ENCODE data around the gene SLC35F3.
A peak's percentile ranks its signal among the peaks of the same experiment; 100 is the strongest.

The SLC35F3 gene

GRCh38 chr1:234302354-234302962, 398.0 kb downstream of the SLC35F3 start:
- DNase-seq = no peak

DNA sequence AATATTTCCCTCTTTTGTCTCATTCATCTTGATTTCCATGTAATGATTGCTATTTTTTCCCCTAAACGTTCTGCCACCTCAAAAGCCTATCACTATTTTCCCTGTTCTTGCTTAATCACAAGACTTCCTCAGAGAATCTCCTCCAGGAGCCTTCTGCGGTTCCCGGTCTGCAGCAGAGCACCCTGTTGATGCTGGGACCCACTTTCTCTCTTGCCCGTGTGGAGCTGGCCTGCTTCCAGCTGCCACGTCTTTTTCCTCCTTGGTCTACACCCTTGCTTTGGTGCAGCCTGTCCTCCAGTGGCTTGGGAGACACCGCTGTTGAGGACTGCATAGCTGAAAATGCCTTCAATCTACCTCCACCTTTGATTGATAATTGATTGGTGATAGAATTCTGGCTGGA, 398.8 kb downstream of the SLC35F3 start:
- DNase-seq = no peak

DNA sequence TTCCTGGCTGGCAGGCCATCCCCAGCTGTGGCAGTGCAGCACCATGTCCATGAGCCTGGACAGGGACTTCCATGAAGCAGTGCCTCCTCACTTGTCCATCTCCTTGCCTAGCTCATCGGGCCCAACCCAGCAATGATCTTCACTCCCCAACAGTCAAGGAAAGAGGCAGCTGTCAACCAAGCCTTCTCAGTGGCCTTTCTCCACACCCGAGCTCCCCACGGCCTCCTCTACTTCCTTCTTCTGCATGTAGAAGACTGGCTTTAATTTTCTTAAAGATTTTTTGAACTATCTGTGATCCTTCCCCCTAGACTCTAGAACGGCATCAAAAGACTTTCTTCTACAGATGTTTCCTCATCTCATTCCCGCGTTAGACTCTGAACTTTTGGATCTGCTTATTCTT, 403.2 kb downstream of the SLC35F3 start:
- DNase-seq = no peak

DNA sequence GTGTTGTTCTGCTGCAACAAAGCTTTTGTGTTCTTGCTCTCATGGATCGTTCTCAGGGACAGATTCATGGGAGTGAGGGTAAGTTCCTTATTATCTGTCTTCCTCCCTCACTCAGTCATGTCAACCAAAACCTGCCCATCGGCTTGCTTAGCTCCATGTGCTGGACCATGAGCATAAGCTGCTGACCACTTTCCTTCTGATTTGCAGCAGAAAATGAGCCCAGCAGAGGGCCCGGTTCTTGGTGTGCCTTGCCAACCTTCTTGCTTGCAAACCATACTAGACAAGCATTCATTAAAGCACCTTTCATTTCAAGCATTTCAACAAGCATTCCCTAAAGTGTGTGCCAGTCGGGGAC, 404.7 kb downstream of the SLC35F3 start:
- no peak for DNase-seq

DNA sequence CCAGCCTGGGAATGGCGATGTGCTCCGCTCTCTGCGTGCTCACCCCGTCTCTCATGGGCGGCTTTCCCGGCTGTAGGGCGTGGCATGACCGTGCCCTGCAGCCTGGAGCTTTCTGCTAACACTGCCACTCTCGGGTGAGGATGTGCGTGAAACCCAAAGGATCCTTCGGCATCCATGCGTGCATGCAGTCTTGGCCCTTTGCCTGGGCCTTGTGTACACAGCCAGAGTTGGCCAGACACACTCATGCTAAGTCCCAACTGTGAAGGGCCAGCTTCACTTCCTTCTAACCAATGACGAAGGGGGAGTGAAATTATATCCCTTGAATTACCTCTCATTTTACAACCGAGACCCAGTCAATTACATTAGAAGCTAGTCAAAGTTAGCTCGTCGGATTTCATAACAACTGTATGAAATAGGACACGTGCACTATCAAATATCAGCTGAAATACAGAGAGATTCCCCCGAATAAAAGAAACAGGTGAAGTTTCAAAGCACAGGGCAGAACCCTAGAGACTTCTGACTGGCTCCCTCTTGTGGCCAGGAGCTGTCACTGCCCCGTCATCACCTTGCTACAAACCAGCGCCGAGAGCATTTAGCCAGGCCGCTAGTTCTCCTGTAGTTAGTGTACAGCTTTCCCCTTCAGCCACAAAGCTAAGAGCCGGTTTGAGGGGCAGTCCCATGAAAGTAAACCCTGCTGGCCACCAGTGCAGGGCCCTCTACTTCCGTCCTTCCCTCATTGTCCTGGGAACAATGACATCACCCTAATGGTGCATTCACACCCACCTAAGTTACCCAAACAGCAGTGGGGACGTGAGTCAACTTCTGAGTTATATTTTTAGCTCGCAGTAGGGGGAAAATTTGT, 405.4 kb downstream of the SLC35F3 start:
- DNase-seq = peak; percentile 53

DNA sequence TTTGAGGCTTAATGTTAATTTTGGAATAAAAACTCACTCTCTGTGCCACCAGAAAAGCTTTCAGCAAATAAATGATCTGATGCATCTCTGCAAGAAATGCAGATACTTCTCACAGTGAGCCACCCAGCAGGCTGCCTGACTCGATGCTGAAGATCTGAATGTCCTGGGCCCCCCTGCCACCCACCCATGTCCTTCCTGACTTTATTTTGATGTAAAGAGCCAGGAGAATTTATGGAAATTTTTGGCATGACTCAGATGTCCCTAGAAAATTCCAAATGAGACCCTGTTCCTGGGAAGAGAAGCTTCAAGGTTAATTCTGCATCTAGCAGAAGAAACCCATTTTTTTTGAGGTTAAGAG, 406.0 kb downstream of the SLC35F3 start:
- no peak for DNase-seq

DNA sequence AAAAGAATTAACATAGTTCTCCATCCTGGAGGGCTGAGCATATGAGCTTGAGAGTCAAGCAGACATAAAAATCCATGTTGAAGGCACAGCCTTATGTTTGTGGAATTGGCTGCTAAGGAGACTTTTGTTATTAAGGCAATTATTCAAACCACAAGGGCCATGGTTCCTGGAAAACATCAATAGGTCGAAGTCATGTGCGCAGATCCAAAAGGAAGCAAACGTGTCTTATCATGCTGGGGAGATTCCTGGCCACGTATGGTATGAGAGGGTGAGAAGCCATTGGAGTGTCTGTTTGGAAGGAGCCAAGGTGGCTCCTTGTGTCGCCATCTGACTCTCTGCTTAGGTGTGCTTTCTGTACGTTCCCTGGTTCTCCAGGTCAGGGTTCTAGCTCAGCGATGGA, 406.9 kb downstream of the SLC35F3 start:
- no peak for DNase-seq

- no peak for DNase-seq
Measured at GRCh38 chr1:234313171-234313570, 408.7 kb downstream of the SLC35F3 start.

DNA sequence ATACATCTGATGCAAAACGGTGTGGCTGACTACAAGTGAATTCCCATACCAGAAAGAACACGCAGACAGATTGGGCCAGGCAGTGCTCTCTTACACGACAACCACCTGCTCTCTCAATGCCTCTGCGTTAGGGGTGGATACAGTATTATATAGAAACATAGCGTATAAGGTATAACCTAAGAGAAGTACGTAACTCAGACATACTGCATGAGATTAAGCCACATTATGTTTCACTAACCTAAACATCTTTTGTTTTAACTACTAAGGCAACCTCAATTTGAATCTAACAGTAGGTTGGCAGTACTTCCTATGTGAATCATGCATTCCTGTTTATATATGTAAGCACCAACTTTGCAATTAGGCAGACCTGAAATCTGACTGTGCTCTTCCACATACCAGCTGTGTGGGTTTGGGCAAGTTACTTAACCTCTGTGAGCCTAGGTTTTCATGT, 410.6 kb downstream of the SLC35F3 start:
- peak; percentile 82 for DNase-seq

GRCh38 chr1:234315588-234315987, 411.1 kb downstream of the SLC35F3 start:
- DNase-seq = no peak

DNA sequence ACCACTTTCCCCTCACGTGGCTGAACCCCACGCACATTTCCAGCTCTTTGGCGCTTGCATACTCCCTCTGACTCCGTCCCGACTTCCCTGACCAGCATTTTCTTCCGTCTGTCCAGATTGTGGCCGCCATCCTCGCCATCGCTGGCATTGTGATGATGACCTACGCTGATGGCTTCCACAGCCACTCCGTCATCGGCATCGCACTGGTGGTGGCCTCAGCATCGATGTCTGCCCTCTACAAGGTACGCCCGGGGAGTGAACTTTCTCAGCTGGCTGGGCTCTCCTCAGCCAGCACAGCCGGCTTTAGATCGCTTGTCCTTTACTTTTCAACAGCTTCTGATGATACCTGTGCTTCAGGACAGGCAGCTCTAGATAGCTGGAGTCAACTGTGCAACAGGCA, 412.0 kb downstream of the SLC35F3 start:
- DNase-seq = no peak

GRCh38 chr1:234316937-234317336, 412.5 kb downstream of the SLC35F3 start:
- DNase-seq = no peak

GRCh38 chr1:234320069-234320468, 415.6 kb downstream of the SLC35F3 start:
- DNase-seq = no peak

GRCh38 chr1:234320549-234320948, 416.1 kb downstream of the SLC35F3 start:
- DNase-seq = no peak

DNA sequence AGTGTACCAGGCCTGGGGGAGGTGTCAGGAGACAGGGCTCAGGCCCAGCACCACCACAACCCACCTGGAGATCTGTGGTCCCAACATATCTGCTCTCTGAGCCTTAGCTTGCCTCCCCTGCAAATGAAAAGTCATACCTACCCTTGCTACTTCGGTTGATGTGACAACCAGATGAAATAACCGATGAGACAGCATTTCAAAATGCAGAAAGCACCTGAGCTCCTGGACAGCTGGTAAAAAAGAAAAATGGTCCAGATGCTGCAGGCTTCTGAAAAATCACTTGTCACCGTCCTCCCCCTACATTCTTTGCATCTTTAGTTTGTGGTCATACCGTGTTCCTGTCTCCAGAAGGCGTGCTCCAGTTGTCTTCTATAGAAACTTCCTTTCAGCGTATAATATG, 416.8 kb downstream of the SLC35F3 start:
- DNase-seq = no peak

- DNase-seq = no peak
Measured at GRCh38 chr1:234322097-234322496, 417.6 kb downstream of the SLC35F3 start.

GRCh38 chr1:234322979-234323378, 418.5 kb downstream of the SLC35F3 start:
- peak; percentile 32 for DNase-seq

GRCh38 chr1:234324821-234325220, 420.3 kb downstream of the SLC35F3 start:
- DNase-seq = no peak

- no peak for DNase-seq
Measured at GRCh38 chr1:234325878-234326496, 421.5 kb downstream of the SLC35F3 start.

- peak; percentile 41 for DNase-seq
Measured at GRCh38 chr1:234326497-234327366, 422.3 kb downstream of the SLC35F3 start.

GRCh38 chr1:234327577-234328164, 423.2 kb downstream of the SLC35F3 start:
- no peak for DNase-seq

DNA sequence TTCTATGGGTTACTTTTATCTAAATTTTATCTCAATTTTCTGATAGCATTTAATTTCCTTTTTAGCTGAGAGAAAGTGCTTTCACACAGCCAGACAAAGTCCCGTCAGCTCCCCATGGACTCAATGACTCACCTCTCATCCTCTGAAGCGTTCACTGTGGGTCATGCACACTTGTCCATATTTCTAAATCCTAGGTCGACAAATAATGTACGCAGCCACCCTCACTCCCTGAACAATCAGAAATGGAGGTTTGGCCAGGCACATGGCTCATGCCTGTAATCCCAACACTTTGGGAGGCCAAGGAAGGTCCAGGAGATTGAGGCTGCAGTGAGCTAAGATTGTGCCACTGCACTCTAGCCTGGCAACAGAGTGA, 426.4 kb downstream of the SLC35F3 start:
- DNase-seq = no peak

DNA sequence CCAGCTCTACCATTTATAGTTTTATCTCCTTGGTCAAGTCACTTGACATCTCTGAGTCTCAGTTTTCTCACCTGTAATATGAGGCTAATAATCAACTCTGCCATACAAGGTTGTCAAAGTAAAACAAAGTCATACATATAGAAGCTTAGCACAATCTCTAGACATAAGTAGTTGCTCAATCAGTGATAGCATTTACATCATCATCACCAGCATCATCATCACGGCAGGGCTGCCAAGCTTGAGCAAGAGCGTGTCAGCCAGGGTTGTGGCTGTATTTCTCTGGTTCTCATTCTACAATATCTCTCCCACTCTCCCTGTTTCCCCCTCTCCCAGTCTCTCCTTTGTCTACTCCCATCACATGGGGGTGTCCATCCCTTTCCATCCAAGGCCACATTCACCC, 427.0 kb downstream of the SLC35F3 start:
- peak; percentile 17 for DNase-seq
